ENCODE measurements around the gene CRLF1.

Gene CRLF1

GRCh38 chr19:18588611-18589379 is 17.8 kb downstream of the CRLF1 start, which contains the start of gene REX1BD:
REX1BD (plus strand) TSS chr19:18588798; CDS start chr19:18588802, 4 bp downstream.
- Histone ChIP-seq H3K18ac (ENCODE audit: low read length) (peak within 1 kb of the TSS; percentile 78), H3K4ac (ENCODE audit: low read depth, low read length) (peak within 1 kb of the TSS; percentile 89), H4K5ac (ENCODE audit: low read length) (no peak within 1 kb of the TSS), H3K79me1 (ENCODE audit: low read length) (peaks cover 2% of the 10 kb centered on the region), H3K79me2 (ENCODE audit: control insufficient read depth, insufficient read depth, low read length) (no peaks in the 10 kb centered on the region), H3K4me3 (ENCODE audit: low read length) (peak within 1 kb of the TSS; percentile 88), H3K27ac (ENCODE audit: low read depth, low read length) (peak within 1 kb of the TSS; percentile 99), H2BK5ac (ENCODE audit: low read length) (peak within 1 kb of the TSS; percentile 89), H2BK120ac (ENCODE audit: low read depth, low read length) (peak within 1 kb of the TSS; percentile 15), H3K9ac (ENCODE audit: low read length) (peak within 1 kb of the TSS; percentile 98), H4K8ac (ENCODE audit: low read depth, low read length) (peak within 1 kb of the TSS; percentile 97), H3K4me1 (ENCODE audit: control insufficient read depth, low read depth, low read length) (peaks cover 8% of the 10 kb centered on the region), H3K36me3 (ENCODE audit: control insufficient read depth, insufficient read depth, low read length) (peaks cover 3% of the 10 kb centered on the region), H3K27me3 (ENCODE audit: insufficient read depth, low read length, poor library complexity) (no peaks in the 10 kb centered on the region), H2AK5ac (ENCODE audit: low read length) (no peak within 1 kb of the TSS), H3K56ac (ENCODE audit: low read length) (peak within 1 kb of the TSS; percentile 100), H3K23ac (ENCODE audit: low read length) (peak within 1 kb of the TSS; percentile 89), H3K4me2 (ENCODE audit: low read length) (peak within 1 kb of the TSS; percentile 97), H2BK15ac (replicated peaks; ENCODE audit: low read depth) (no peak within 1 kb of the TSS)
- peak; percentile 89 for DNase-seq
- no CpG with 5 or more reads among the region's 72 CpGs for WGBS (ENCODE audit: extremely low coverage, insufficient coverage, low lambda C conversion rate)

- H3K79me1 ChIP-seq (ENCODE audit: low read length): peaks cover 2% of the 10 kb centered on the region
- H3K18ac ChIP-seq (ENCODE audit: low read length): peak overlapping the region; percentile 29
- no peak overlapping the region for H4K5ac ChIP-seq (ENCODE audit: low read length)
- H2BK5ac ChIP-seq (ENCODE audit: low read length): no peak overlapping the region
- peak overlapping the region; percentile 100 for H3K56ac ChIP-seq (ENCODE audit: low read length)
- peak overlapping the region; percentile 18 for H3K4me3 ChIP-seq (ENCODE audit: low read length)
- DNase-seq: no peak
- peak overlapping the region; percentile 37 for H3K4ac ChIP-seq (ENCODE audit: low read depth, low read length)
- H3K4me2 ChIP-seq (ENCODE audit: low read length): peak overlapping the region; percentile 30
- peak overlapping the region; percentile 9 for H3K27ac ChIP-seq (ENCODE audit: low read depth, low read length)
- peak overlapping the region; percentile 98 for H3K9ac ChIP-seq (ENCODE audit: low read length)
- H4K8ac ChIP-seq (ENCODE audit: low read depth, low read length): peak overlapping the region; percentile 31
- H2BK15ac ChIP-seq (replicated peaks; ENCODE audit: low read depth): no peak overlapping the region
- H3K27me3 ChIP-seq (ENCODE audit: insufficient read depth, low read length, poor library complexity): no peaks in the 10 kb centered on the region
- H3K36me3 ChIP-seq (ENCODE audit: control insufficient read depth, insufficient read depth, low read length): peaks cover 3% of the 10 kb centered on the region
- H2BK120ac ChIP-seq (ENCODE audit: low read depth, low read length): no peak overlapping the region
- H3K79me2 ChIP-seq (ENCODE audit: control insufficient read depth, insufficient read depth, low read length): no peaks in the 10 kb centered on the region
- no peak overlapping the region for H2AK5ac ChIP-seq (ENCODE audit: low read length)
- peaks cover 3% of the 10 kb centered on the region for H3K4me1 ChIP-seq (ENCODE audit: control insufficient read depth, low read depth, low read length)
- no peak overlapping the region for H3K23ac ChIP-seq (ENCODE audit: low read length)
- no CpG with 5 or more reads among the region's 16 CpGs for WGBS (ENCODE audit: extremely low coverage, insufficient coverage, low lambda C conversion rate)
Measured at GRCh38 chr19:18587962-18588610, 18.5 kb downstream of the CRLF1 start.

DNA sequence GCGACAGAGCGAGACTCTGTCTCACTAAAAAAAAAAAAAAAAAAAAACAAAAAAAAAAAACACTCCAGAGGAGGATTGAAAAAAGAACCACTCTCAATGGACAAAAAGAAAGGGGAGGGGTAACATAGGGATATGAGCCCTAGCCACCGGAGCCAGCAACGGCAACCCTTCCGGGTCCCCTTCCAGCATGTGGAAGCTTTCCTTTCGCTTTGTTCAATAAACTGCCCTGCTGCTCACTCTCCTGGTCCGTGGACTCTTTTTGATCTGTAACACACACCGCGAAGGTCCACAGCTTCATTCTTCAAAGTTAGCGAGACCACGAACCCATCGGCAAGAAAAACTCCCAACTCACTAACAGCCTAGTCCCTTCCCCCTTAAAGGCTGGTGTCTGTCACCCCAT is 19.0 kb downstream of the CRLF1 start:
- Histone ChIP-seq H3K18ac (ENCODE audit: low read length) (no peak overlapping the region), H3K4ac (ENCODE audit: low read depth, low read length) (no peak overlapping the region), H3K79me1 (ENCODE audit: low read length) (peaks cover 2% of the 10 kb centered on the region), H3K9ac (ENCODE audit: low read length) (no peak overlapping the region), H4K5ac (ENCODE audit: low read length) (no peak overlapping the region), H3K4me2 (ENCODE audit: low read length) (no peak overlapping the region), H4K8ac (ENCODE audit: low read depth, low read length) (no peak overlapping the region), H3K27me3 (ENCODE audit: insufficient read depth, low read length, poor library complexity) (no peaks in the 10 kb centered on the region), H2BK120ac (ENCODE audit: low read depth, low read length) (no peak overlapping the region), H2BK15ac (replicated peaks; ENCODE audit: low read depth) (no peak overlapping the region), H2BK5ac (ENCODE audit: low read length) (no peak overlapping the region), H3K4me1 (ENCODE audit: control insufficient read depth, low read depth, low read length) (peaks cover 3% of the 10 kb centered on the region), H3K23ac (ENCODE audit: low read length) (no peak overlapping the region), H2AK5ac (ENCODE audit: low read length) (no peak overlapping the region), H3K79me2 (ENCODE audit: control insufficient read depth, insufficient read depth, low read length) (no peaks in the 10 kb centered on the region), H3K27ac (ENCODE audit: low read depth, low read length) (no peak overlapping the region), H3K4me3 (ENCODE audit: low read length) (no peak overlapping the region), H3K36me3 (ENCODE audit: control insufficient read depth, insufficient read depth, low read length) (peaks cover 3% of the 10 kb centered on the region), H3K56ac (ENCODE audit: low read length) (peak overlapping the region; percentile 100)
- no peak for DNase-seq
- no CpG with 5 or more reads among the region's 12 CpGs for WGBS (ENCODE audit: extremely low coverage, insufficient coverage, low lambda C conversion rate)

DNA sequence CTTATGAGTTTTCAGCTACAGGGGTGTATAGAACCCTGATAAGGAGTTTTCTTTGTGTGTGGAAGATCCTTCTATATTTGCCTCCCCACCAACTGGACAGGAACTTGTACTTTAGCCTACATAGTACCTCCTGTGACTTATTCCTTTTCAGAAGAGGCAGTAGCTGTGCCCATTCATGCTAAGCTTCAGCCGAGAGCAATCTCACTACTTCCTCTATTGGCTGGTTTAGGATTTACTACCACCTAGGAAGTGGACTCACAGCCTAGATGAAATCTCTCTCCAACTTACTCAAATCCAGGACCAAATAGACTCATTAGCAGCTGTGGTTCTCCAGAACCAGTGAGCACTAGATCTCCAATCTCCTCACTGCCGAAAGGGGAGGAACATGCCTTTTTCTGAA is 20.3 kb downstream of the CRLF1 start:
- no peak overlapping the region for H3K4me3 ChIP-seq (ENCODE audit: low read length)
- H4K8ac ChIP-seq (ENCODE audit: low read depth, low read length): no peak overlapping the region
- no peaks in the 10 kb centered on the region for H3K79me2 ChIP-seq (ENCODE audit: control insufficient read depth, insufficient read depth, low read length)
- H3K9ac ChIP-seq (ENCODE audit: low read length): no peak overlapping the region
- no peak overlapping the region for H3K23ac ChIP-seq (ENCODE audit: low read length)
- H2BK5ac ChIP-seq (ENCODE audit: low read length): no peak overlapping the region
- no CpG with 5 or more reads among the region's 2 CpGs for WGBS (ENCODE audit: extremely low coverage, insufficient coverage, low lambda C conversion rate)
- H3K4me1 ChIP-seq (ENCODE audit: control insufficient read depth, low read depth, low read length): peaks cover 3% of the 10 kb centered on the region
- H3K56ac ChIP-seq (ENCODE audit: low read length): no peak overlapping the region
- H3K79me1 ChIP-seq (ENCODE audit: low read length): peaks cover 2% of the 10 kb centered on the region
- H3K27me3 ChIP-seq (ENCODE audit: insufficient read depth, low read length, poor library complexity): no peaks in the 10 kb centered on the region
- DNase-seq: no peak
- no peak overlapping the region for H2BK15ac ChIP-seq (replicated peaks; ENCODE audit: low read depth)
- H2BK120ac ChIP-seq (ENCODE audit: low read depth, low read length): no peak overlapping the region
- no peak overlapping the region for H3K4me2 ChIP-seq (ENCODE audit: low read length)
- peaks cover 3% of the 10 kb centered on the region for H3K36me3 ChIP-seq (ENCODE audit: control insufficient read depth, insufficient read depth, low read length)
- no peak overlapping the region for H4K5ac ChIP-seq (ENCODE audit: low read length)
- H2AK5ac ChIP-seq (ENCODE audit: low read length): no peak overlapping the region
- no peak overlapping the region for H3K27ac ChIP-seq (ENCODE audit: low read depth, low read length)
- H3K18ac ChIP-seq (ENCODE audit: low read length): no peak overlapping the region
- H3K4ac ChIP-seq (ENCODE audit: low read depth, low read length): no peak overlapping the region

GRCh38 chr19:18580311-18580710 is 26.3 kb downstream of the CRLF1 start:
- no peak overlapping the region for H2BK15ac ChIP-seq (replicated peaks; ENCODE audit: low read depth)
- no peaks in the 10 kb centered on the region for H3K4me1 ChIP-seq (ENCODE audit: control insufficient read depth, low read depth, low read length)
- no peak for DNase-seq
- no peaks in the 10 kb centered on the region for H3K79me2 ChIP-seq (ENCODE audit: control insufficient read depth, insufficient read depth, low read length)
- H2BK120ac ChIP-seq (ENCODE audit: low read depth, low read length): no peak overlapping the region
- H3K36me3 ChIP-seq (ENCODE audit: control insufficient read depth, insufficient read depth, low read length): peaks cover 9% of the 10 kb centered on the region
- H3K56ac ChIP-seq (ENCODE audit: low read length): no peak overlapping the region
- H3K23ac ChIP-seq (ENCODE audit: low read length): no peak overlapping the region
- H3K79me1 ChIP-seq (ENCODE audit: low read length): peaks cover 2% of the 10 kb centered on the region
- H3K27me3 ChIP-seq (ENCODE audit: insufficient read depth, low read length, poor library complexity): no peaks in the 10 kb centered on the region
- H3K4me2 ChIP-seq (ENCODE audit: low read length): no peak overlapping the region
- H2BK5ac ChIP-seq (ENCODE audit: low read length): no peak overlapping the region
- H4K8ac ChIP-seq (ENCODE audit: low read depth, low read length): no peak overlapping the region
- H2AK5ac ChIP-seq (ENCODE audit: low read length): no peak overlapping the region
- no peak overlapping the region for H3K27ac ChIP-seq (ENCODE audit: low read depth, low read length)
- no peak overlapping the region for H4K5ac ChIP-seq (ENCODE audit: low read length)
- no peak overlapping the region for H3K18ac ChIP-seq (ENCODE audit: low read length)
- H3K4ac ChIP-seq (ENCODE audit: low read depth, low read length): no peak overlapping the region
- no CpG with 5 or more reads among the region's 7 CpGs for WGBS (ENCODE audit: extremely low coverage, insufficient coverage, low lambda C conversion rate)
- H3K4me3 ChIP-seq (ENCODE audit: low read length): no peak overlapping the region
- no peak overlapping the region for H3K9ac ChIP-seq (ENCODE audit: low read length)

Measured in mesendoderm (in vitro differentiated cells).